Placental pericyte (primary cell): ENCODE data around the gene TLR1. TPM values are rescaled to one million over a fixed set of nuclear protein-coding genes. Genes with fewer than 3 reads are reported as not detected.

Experiments used
- small RNA-seq: library from RNA; depleted of rRNA; stranded (forward); fragments of <200 nt; gene quantifications from one replicate; pipeline ENCODE3, GENCODE V24; 2012; ENCODE audit warnings: low replicate concordance
- total RNA-seq: library from RNA; depleted of rRNA; stranded (reverse); fragments of >200 nt; gene quantifications from 2 replicates; pipeline ENCODE4 v1.2.3, GENCODE V29; 2012

The TLR1 gene, protein sequence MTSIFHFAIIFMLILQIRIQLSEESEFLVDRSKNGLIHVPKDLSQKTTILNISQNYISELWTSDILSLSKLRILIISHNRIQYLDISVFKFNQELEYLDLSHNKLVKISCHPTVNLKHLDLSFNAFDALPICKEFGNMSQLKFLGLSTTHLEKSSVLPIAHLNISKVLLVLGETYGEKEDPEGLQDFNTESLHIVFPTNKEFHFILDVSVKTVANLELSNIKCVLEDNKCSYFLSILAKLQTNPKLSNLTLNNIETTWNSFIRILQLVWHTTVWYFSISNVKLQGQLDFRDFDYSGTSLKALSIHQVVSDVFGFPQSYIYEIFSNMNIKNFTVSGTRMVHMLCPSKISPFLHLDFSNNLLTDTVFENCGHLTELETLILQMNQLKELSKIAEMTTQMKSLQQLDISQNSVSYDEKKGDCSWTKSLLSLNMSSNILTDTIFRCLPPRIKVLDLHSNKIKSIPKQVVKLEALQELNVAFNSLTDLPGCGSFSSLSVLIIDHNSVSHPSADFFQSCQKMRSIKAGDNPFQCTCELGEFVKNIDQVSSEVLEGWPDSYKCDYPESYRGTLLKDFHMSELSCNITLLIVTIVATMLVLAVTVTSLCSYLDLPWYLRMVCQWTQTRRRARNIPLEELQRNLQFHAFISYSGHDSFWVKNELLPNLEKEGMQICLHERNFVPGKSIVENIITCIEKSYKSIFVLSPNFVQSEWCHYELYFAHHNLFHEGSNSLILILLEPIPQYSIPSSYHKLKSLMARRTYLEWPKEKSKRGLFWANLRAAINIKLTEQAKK
- 0.44 and 1.1 TPM in 2 replicates for total RNA-seq

DNA sequence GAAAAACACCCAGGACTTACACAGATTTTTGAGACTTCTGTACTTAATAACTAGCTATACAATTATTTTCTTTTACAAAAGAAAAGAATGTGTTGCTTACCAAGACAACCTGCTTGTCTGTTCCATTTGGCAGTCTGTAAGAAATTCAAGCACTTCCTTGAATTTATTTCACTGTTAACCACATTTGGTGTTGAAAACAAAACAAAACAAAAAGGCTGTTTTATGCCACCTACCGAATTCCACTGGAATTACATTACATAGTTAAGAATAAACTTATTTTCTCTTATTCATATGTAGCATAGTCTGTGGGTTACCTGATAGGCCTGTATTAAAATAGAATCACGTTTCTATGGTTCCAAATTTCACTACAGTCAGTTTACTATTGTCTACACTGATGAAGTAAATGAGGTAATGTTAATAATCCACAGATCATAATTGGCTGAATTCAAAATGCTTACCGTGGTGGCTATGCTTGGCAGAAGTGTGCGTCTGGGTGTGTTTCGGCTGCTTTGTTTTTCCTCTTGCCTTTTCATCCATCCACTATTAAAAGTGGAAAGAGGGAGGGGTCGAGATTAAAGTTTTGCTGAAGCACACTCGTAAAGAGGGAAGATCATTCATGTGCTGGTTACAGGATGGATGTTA is at the start of gene TLR1:
TSS of gene TLR1 (minus strand) at position 138 of the 642 bp plus-strand sequence. CDS start 5,960 bp downstream, outside the sequence.

DNA sequence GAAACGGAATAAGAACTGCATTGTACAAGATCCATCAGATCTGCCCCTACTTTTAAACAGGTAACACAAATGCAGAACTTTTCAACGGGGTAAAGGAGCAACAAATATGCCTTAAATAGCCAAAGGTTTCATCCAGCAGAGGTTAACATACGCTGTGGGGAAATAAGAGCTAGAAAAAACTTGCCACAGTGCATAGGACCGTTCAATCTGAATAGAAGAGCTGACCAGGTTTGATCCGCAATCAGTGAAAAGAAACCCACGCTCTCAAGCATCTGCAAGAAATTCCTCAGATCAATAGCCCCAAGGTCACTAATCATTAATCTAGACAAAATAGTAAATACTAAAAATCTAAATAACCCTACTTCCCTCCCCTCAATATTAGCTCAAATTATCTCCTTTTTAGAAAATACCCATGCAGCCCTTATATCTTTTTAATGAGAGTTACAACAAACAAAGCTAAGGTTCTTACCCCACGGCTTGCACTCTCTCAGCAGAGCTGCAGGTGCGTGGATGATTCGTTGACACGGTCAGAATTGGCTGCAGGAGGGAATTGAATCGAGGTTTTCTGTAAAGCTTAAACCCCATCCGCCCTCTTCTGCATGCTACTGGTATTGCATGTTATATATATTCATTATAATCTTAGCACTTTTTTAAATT is 22.0 kb downstream of the TLR1 start, which contains the start of gene TLR10:
TSS of gene TLR10 (minus strand) at position 539 of the 657 bp plus-strand sequence. CDS start 7,400 bp downstream, outside the sequence.

Small RNAs within 50 kb of the gene (small RNA-seq; reads per million reads assigned to genes)
- not detected for gene RNA5SP158

Other genes starting within 250 kb of the TLR1 start
- 24.1 and 30.8 TPM in 2 replicates for gene KLF3, start 140.6 kb downstream of the TLR1 start, total RNA-seq
- gene TLR10, start 21.8 kb downstream of the TLR1 start, total RNA-seq, result 0.14 TPM in 1 of 2 replicates, not detected in the other
- gene TLR6, start 52.0 kb upstream of the TLR1 start, total RNA-seq, result 1.1 and 5.4 TPM in 2 replicates
- 319 and 352 TPM in 2 replicates for gene FAM114A1, start 63.0 kb upstream of the TLR1 start, total RNA-seq
- gene TMEM156, start 227.6 kb upstream of the TLR1 start, total RNA-seq, result 2.2 and 3.7 TPM in 2 replicates